Subcutaneous adipose tissue (tissue), 4 donors: ENCODE measurements around the gene HPSE2. TPM values are rescaled to one million over a fixed set of nuclear protein-coding genes. Genes with fewer than 3 reads are reported as not detected.

Experiments used
- total RNA-seq, 4 donors: library from RNA; depleted of rRNA; stranded (reverse); fragments of >200 nt; gene quantifications; one replicate each; pipeline ENCODE4 v1.1.0, GENCODE V29; 2016
- TF ChIP-seq, protein P1 (sequence below): fragments of 450-650 bp; IDR thresholded peaks from one replicate; pipeline ENCODE4 v1.5.1; 2016; ENCODE audit warnings: low read depth, mild to moderate bottlenecking, control low read depth, antibody characterized with exemption, moderate library complexity

The HPSE2 gene
- total RNA-seq, 4 donors from 2014 or later: 0.34 to 3.2 (median 0.71) TPM

- TF ChIP-seq, protein P1, sequence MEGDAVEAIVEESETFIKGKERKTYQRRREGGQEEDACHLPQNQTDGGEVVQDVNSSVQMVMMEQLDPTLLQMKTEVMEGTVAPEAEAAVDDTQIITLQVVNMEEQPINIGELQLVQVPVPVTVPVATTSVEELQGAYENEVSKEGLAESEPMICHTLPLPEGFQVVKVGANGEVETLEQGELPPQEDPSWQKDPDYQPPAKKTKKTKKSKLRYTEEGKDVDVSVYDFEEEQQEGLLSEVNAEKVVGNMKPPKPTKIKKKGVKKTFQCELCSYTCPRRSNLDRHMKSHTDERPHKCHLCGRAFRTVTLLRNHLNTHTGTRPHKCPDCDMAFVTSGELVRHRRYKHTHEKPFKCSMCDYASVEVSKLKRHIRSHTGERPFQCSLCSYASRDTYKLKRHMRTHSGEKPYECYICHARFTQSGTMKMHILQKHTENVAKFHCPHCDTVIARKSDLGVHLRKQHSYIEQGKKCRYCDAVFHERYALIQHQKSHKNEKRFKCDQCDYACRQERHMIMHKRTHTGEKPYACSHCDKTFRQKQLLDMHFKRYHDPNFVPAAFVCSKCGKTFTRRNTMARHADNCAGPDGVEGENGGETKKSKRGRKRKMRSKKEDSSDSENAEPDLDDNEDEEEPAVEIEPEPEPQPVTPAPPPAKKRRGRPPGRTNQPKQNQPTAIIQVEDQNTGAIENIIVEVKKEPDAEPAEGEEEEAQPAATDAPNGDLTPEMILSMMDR: no peak
These were observed 648.4 kb downstream of the HPSE2 start for GRCh38 chr10:98587156-98587837.

- TF ChIP-seq, protein P1: no peak
These were observed 649.6 kb downstream of the HPSE2 start for GRCh38 chr10:98586096-98586495.

DNA sequence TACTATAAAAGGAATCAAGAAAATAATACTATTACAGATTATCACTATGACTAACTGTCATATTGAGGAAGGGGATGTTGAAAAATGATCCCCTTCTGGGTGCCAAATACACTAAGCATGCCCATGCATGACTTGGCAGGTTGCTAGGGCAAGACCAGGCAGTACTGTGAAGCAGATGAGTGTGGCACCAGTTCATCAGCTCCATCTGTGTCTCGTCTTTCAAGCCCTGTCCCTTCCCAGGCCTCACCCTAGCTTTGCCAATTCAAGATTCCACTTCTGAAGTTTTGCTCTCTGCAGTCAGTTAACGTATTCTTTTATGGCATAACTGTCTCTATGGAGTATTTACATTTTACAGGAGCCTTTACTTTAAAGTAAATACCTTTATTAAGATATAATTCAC, 653.3 kb downstream of the HPSE2 start:
- TF ChIP-seq, protein P1: no peak

DNA sequence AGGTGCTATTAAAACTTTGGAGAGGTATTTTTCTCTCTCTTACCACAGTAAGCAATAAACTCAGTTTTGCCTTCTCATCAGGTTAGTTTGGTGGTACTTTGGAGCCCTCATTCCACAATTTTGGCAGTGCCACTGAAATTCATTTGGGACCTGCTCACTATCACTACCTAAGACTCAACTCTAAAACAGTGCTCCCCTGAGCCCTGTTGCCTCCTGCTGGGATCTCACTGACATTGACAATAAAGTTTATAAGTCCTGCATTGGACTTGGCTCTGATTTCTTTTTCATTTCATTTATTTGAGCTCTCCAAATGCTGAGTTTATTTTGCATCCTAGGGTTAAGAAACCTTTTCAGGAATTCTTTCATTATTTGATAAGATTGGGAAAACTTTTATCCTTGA, 658.1 kb downstream of the HPSE2 start:
- TF ChIP-seq, protein P1: no peak

- TF ChIP-seq, protein P1: no peak
These were observed 658.5 kb downstream of the HPSE2 start for GRCh38 chr10:98577168-98577567.

- TF ChIP-seq, protein P1: no peak
These were observed 659.6 kb downstream of the HPSE2 start for GRCh38 chr10:98576096-98576495.

- TF ChIP-seq, protein P1: no peak
These were observed 663.1 kb downstream of the HPSE2 start for GRCh38 chr10:98572594-98572993.
